ENCODE results near the gene KLF12.

The KLF12 gene

GRCh38 chr13:74129500-74130191, 4.6 kb downstream of the KLF12 start:
- Histone ChIP-seq H4K20me1 (ENCODE audit: low read depth, low read length) (0 out of 2 replicates have a peak, but pooled peaks cover 5% of the 10 kb centered on the region), H3K36me3 (ENCODE audit: low read length) (no peaks in the 10 kb centered on the region), H3K79me2 (ENCODE audit: insufficient read depth, low read length) (peaks cover 48% of the 10 kb centered on the region), H3K4me2 (ENCODE audit: low read depth, low read length, poor library complexity, severe bottlenecking) (no peak overlapping the region), H3K9ac (ENCODE audit: low read length) (no peak overlapping the region), H3K27me3 (ENCODE audit: low read length) (no peaks in the 10 kb centered on the region), H3K9me3 (ENCODE audit: insufficient read depth, low read length) (no peaks in the 10 kb centered on the region), H3F3A (ENCODE audit: insufficient read depth) (no peaks in the 10 kb centered on the region), H3K27ac (ENCODE audit: low read depth, low read length) (no peak overlapping the region), H3K9me2 (replicated peaks; ENCODE audit: insufficient read depth, low read length) (no peaks in the 10 kb centered on the region), H2AFZ (ENCODE audit: low read depth, low read length, severe bottlenecking) (no peak overlapping the region), H3K4me3 (ENCODE audit: insufficient read depth, low read length, poor library complexity, severe bottlenecking) (no peak overlapping the region)
- no peak for TF ChIP-seq CTCF (IDR thresholded peaks at IDR 0.05; ENCODE audit: insufficient read depth, low read length, poor library complexity, severe bottlenecking)
- TF ChIP-seq EZH2phosphoT487 (conservative IDR thresholded peaks at IDR 0.05; ENCODE audit: low read length), result no peak

- Histone ChIP-seq H3K4me2 (ENCODE audit: low read depth, low read length, poor library complexity, severe bottlenecking) (no peak overlapping the region), H3K79me2 (ENCODE audit: insufficient read depth, low read length) (peaks cover 54% of the 10 kb centered on the region), H3K27ac (ENCODE audit: low read depth, low read length) (no peak overlapping the region), H3K9me3 (ENCODE audit: insufficient read depth, low read length) (no peaks in the 10 kb centered on the region), H4K20me1 (ENCODE audit: low read depth, low read length) (peaks cover 12% of the 10 kb centered on the region; the same call in 1 of the 2 replicates), H3K4me3 (ENCODE audit: insufficient read depth, low read length, poor library complexity, severe bottlenecking) (no peak overlapping the region), H3K9me2 (replicated peaks; ENCODE audit: insufficient read depth, low read length) (no peaks in the 10 kb centered on the region), H3K27me3 (ENCODE audit: low read length) (no peaks in the 10 kb centered on the region), H2AFZ (ENCODE audit: low read depth, low read length, severe bottlenecking) (no peak overlapping the region), H3K9ac (ENCODE audit: low read length) (no peak overlapping the region), H3K36me3 (ENCODE audit: low read length) (no peaks in the 10 kb centered on the region), H3F3A (ENCODE audit: insufficient read depth) (no peaks in the 10 kb centered on the region)
- TF ChIP-seq CTCF (IDR thresholded peaks at IDR 0.05; ENCODE audit: insufficient read depth, low read length, poor library complexity, severe bottlenecking) (no peak), EZH2phosphoT487 (conservative IDR thresholded peaks at IDR 0.05; ENCODE audit: low read length) (no peak)
Observed at GRCh38 chr13:74128156-74128767, 5.9 kb downstream of the KLF12 start.

- H3K36me3 ChIP-seq (ENCODE audit: low read length), result 0 out of 2 replicates have a peak, but pooled peaks cover 2% of the 10 kb centered on the region
- no peak overlapping the region for H3K4me3 ChIP-seq (ENCODE audit: insufficient read depth, low read length, poor library complexity, severe bottlenecking)
- no peak overlapping the region for H2AFZ ChIP-seq (ENCODE audit: low read depth, low read length, severe bottlenecking)
- H3K9ac ChIP-seq (ENCODE audit: low read length), result no peak overlapping the region
- H3K27ac ChIP-seq (ENCODE audit: low read depth, low read length), result no peak overlapping the region
- no peaks in the 10 kb centered on the region for H3K9me2 ChIP-seq (replicated peaks; ENCODE audit: insufficient read depth, low read length)
- no peak overlapping the region for H3K4me2 ChIP-seq (ENCODE audit: low read depth, low read length, poor library complexity, severe bottlenecking)
- no peaks in the 10 kb centered on the region for H3K27me3 ChIP-seq (ENCODE audit: low read length)
- H3F3A ChIP-seq (ENCODE audit: insufficient read depth), result no peaks in the 10 kb centered on the region
- TF ChIP-seq CTCF (IDR thresholded peaks at IDR 0.05; ENCODE audit: insufficient read depth, low read length, poor library complexity, severe bottlenecking), result no peak
- no peak for TF ChIP-seq EZH2phosphoT487 (conservative IDR thresholded peaks at IDR 0.05; ENCODE audit: low read length)
- peaks cover 41% of the 10 kb centered on the region for H3K79me2 ChIP-seq (ENCODE audit: insufficient read depth, low read length)
- peaks cover 6% of the 10 kb centered on the region; the same call in 1 of the 2 replicates for H3K9me3 ChIP-seq (ENCODE audit: insufficient read depth, low read length)
- H4K20me1 ChIP-seq (ENCODE audit: low read depth, low read length), result peaks cover 19% of the 10 kb centered on the region
Observed at GRCh38 chr13:74118328-74118727, 15.9 kb downstream of the KLF12 start.

All from SU-DHL-6 (cell line).